ENCODE measurements around the gene FERMT3. TPM values are rescaled to one million over a fixed set of nuclear protein-coding genes. Genes with fewer than 3 reads are reported as not detected.

FERMT3 gene
- total and polyA plus RNA-seq, 2 of the 8 experiments (the other 6 are each of a cell fraction or from before 2014, with no cell fraction given) = 1.4 to 3.7 TPM

DNA sequence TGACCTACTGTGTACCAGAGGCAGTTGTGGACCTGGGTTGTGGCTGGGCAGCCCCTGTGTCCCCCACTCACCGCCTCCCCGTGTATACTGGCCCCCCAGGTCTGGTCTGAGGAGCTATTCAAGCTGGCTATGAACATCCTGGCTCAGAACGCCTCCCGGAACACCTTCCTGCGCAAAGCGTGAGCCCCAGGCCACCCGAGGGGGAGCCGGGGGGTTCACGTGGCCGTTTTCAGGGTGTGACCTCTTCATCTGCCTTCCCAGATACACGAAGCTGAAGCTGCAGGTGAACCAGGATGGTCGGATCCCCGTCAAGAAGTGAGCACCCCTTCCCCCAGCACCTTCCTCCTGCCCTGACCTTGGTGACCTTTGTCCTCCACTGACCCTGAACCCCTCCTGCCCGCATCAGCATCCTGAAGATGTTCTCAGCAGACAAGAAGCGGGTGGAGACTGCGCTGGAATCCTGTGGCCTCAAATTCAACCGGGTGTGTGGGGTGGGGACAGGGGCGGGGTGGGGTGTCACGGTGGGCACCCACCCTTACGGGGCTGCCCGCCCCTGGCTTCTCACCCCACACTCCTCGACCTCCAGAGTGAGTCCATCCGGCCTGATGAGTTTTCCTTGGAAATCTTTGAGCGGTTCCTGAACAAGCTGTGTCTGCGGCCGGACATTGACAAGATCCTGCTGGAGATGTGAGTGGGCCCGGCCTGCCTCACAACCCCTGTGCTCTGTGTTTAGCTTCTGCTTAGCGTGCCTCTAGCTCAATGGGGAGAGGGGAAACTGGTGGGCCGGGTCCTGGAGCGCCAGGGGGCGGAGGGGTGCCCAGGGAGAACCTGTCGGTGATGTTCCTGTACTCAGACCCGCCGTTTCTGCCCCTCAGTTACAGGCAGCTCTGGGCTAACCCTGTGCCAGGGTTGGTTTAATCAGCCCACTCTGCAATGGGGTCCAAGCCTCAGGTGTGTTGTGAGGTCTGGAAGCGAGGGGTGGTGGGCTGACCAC is 48.9 kb downstream of the FERMT3 start:
- Histone ChIP-seq H3K27ac (ENCODE audit: low read depth, low read length) (no peak overlapping the region), H4K91ac (replicated peaks; ENCODE audit: insufficient read length, low read length) (no peak overlapping the region), H2AK5ac (ENCODE audit: low read depth, low read length) (no peak overlapping the region), H3K4me2 (ENCODE audit: insufficient read depth in 1 of 2, low read depth in 2 of 2, low read length in 2 of 2) (no peak overlapping the region), H3K23me2 (ENCODE audit: low read depth, low read length) (peaks cover 10% of the 10 kb centered on the region; the same call in 1 of the 2 replicates), H2BK120ac (replicated peaks; ENCODE audit: low read depth, low read length) (no peak overlapping the region), H3K9ac (replicated peaks in 1 of 4; ENCODE audit: extremely low read depth in 1 of 4, low read depth in 3 of 4, low read length in 3 of 4) (no peak overlapping the region), H4K8ac (ENCODE audit: extremely low read depth, insufficient read depth, low read length) (no peak overlapping the region), H2BK12ac (ENCODE audit: low read depth, low read length) (no peak overlapping the region), H3K4ac (replicated peaks; ENCODE audit: insufficient read length, low read depth, low read length) (no peak overlapping the region), H2BK15ac (ENCODE audit: low read length) (no peak overlapping the region), H3K23ac (ENCODE audit: insufficient read length) (no peak overlapping the region), H3K56ac (replicated peaks; ENCODE audit: insufficient read length, low read depth, low read length) (no peak overlapping the region), H4K20me1 (replicated peaks in 1 of 2; ENCODE audit: control insufficient read depth in 1 of 2, insufficient read depth in 2 of 2, low read length in 2 of 2) (peaks cover 10 to 24% of the 10 kb centered on the region in 2 experiments), H3K9me3 (ENCODE audit: insufficient read depth in 2 of 2, low read depth in 1 of 2, low read length in 1 of 2) (no peaks in the 10 kb centered on the region), H2BK20ac (ENCODE audit: low read length) (no peak overlapping the region), H3K79me2 (ENCODE audit: control insufficient read depth in 1 of 2, insufficient read depth in 2 of 2, low read length in 2 of 2) (peaks cover 0 to 23% of the 10 kb centered on the region in 2 experiments; a peak in 1 of 4 replicates), H2AFZ (ENCODE audit: low read length) (no peak overlapping the region), H3K4me1 (replicated peaks in 1 of 4; ENCODE audit: control insufficient read depth in 3 of 4, insufficient read depth in 4 of 4, low read length in 3 of 4) (peaks cover 0 to 12% (median 8%) of the 10 kb centered on the region in 4 experiments; a peak in 5 of 7 replicates), H3K14ac (ENCODE audit: insufficient read length) (no peak overlapping the region), H3K4me3 (ENCODE audit: extremely low read depth in 1 of 4, insufficient read depth in 2 of 4, low read depth in 3 of 4, low read length in 4 of 4) (no peak overlapping the region), H3K27me3 (replicated peaks in 1 of 4; ENCODE audit: control insufficient read depth in 3 of 4, extremely low read depth in 1 of 4, insufficient read depth in 3 of 4, low read length in 3 of 4) (no peaks in the 10 kb centered on the region), H4K5ac (ENCODE audit: insufficient read length, low read depth, low read length) (no peak overlapping the region), H3K36me3 (ENCODE audit: control insufficient read depth in 2 of 4, insufficient read depth in 4 of 4, low read length in 3 of 4) (peaks cover 20 to 54% (median 33%) of the 10 kb centered on the region in 4 experiments), H3K79me1 (ENCODE audit: low read depth, low read length) (peaks cover 2% of the 10 kb centered on the region; the same call in 1 of the 2 replicates), H2BK5ac (ENCODE audit: low read depth, low read length) (no peak overlapping the region), H3K18ac (ENCODE audit: extremely low read depth, low read length) (no peak overlapping the region)
- DNase-seq (ENCODE audit: low read depth in 1 of 2, low spot score in 2 of 2) = no peak
- 94% methylated on average over 29 of the region's 35 CpGs; no CpG with 5 or more reads in 1 of the 2 experiments for WGBS, 2 experiments (ENCODE audit: extremely low coverage in 1 of 2, insufficient coverage in 1 of 2, insufficient read length in 1 of 2, insufficient replicate concordance in 2 of 2, low coverage in 1 of 2, low lambda C conversion rate in 2 of 2, missing lambda C conversion rate in 1 of 2)
- CTCF ChIA-PET (ENCODE audit: partially characterized antibody) = interaction anchor here (0.6 to 5.9 kb wide), 5 partner anchors 10 to 381 kb away, joined by 3 to 62 read pairs (median 4); partner anchors contain the start of gene FERMT3
- POLR2A ChIA-PET (ENCODE audit: partially characterized antibody) = interaction anchor here (0.7 to 7.1 kb wide), 3 partner anchors 11 to 24 kb away, joined by 3 to 101 read pairs (median 36); partner anchors contain the start of gene PPP1R14B
- FAIRE-seq = no peak
- TF ChIP-seq KDM4A (IDR thresholded peaks at IDR 0.05; ENCODE audit: low read depth, low read length, severe bottlenecking) (no peak), GTF2F1 (IDR thresholded peaks at IDR 0.05; ENCODE audit: borderline replicate concordance, low read depth, low read length) (no peak), RXRA (IDR thresholded peaks at IDR 0.05; ENCODE audit: insufficient read depth, low read depth, low read length) (no peak), RFX5 (IDR thresholded peaks at IDR 0.05; ENCODE audit: borderline replicate concordance, low read depth, low read length) (no peak), TAF1 (IDR thresholded peaks at IDR 0.05; ENCODE audit: low read depth, low read length) (no peak), RBBP5 (IDR thresholded peaks at IDR 0.05; ENCODE audit: borderline replicate concordance, low read depth, low read length) (no peak)
- TF ChIP-seq, protein P1, sequence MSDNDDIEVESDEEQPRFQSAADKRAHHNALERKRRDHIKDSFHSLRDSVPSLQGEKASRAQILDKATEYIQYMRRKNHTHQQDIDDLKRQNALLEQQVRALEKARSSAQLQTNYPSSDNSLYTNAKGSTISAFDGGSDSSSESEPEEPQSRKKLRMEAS (IDR thresholded peaks at IDR 0.05) = no peak
- TF ChIP-seq, protein P2, sequence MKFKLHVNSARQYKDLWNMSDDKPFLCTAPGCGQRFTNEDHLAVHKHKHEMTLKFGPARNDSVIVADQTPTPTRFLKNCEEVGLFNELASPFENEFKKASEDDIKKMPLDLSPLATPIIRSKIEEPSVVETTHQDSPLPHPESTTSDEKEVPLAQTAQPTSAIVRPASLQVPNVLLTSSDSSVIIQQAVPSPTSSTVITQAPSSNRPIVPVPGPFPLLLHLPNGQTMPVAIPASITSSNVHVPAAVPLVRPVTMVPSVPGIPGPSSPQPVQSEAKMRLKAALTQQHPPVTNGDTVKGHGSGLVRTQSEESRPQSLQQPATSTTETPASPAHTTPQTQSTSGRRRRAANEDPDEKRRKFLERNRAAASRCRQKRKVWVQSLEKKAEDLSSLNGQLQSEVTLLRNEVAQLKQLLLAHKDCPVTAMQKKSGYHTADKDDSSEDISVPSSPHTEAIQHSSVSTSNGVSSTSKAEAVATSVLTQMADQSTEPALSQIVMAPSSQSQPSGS (IDR thresholded peaks at IDR 0.05; ENCODE audit: low read length) = no peak

Measured in H1 (cell line).